Endothelial cell of umbilical vein (primary cell): ENCODE measurements around the gene PODXL2. TPM values are rescaled to one million over a fixed set of nuclear protein-coding genes. Genes with fewer than 3 reads are reported as not detected.

Experiments
- BruUV-seq: library from RNA; stranded (reverse); fragments of 400-500 nt; replicated peaks from 2 replicates; lab custom pipeline; 2021; lab: Mats Ljungman, UMichigan
- CTCF ChIA-PET: fragments of 300-600, 350-600 bp; sonication (Branson Sonifier 250); formaldehyde crosslinking; loops from one replicate; lab custom pipeline; 2021; ENCODE audit warnings: antibody characterized with exemption, inconsistent platforms; lab: Charles Lee
- POLR2A ChIA-PET: fragments of 300-600, 350-600 bp; sonication (Branson Sonifier 250); formaldehyde crosslinking; loops from one replicate; lab custom pipeline; 2021; ENCODE audit warnings: antibody characterized with exemption, inconsistent platforms; lab: Charles Lee
- DNase-seq: peaks from one replicate; pipeline ENCODE4 v3.0.0-alpha.2; 2011; ENCODE audit warnings: low read depth, low spot score
- FAIRE-seq: peaks from 2 replicates; lab custom pipeline; 2011; peaks lifted over from hg19 to GRCh38; lab: Jason Lieb, UNC
- H2AFZ ChIP-seq: 2 replicates; pipeline ENCODE4 v1.6.0; 2012; ENCODE audit warnings: low read depth, low read length, control low read depth, inconsistent platforms
- H3K27ac ChIP-seq: 2 replicates; pipeline ENCODE4 v1.5.1; 2011; ENCODE audit warnings: low read depth, mild to moderate bottlenecking, control low read depth, low read length, moderate library complexity; ENCODE audit not compliant: insufficient read depth
- H3K27me3 ChIP-seq, 2 experiments: 2 replicates each; pipeline versions ENCODE4 v1.6.0 to v1.6.1; 2011; ENCODE audit warnings: low read length in 2 of 2, mixed read lengths in 1 of 2; ENCODE audit not compliant: control insufficient read depth in 2 of 2, insufficient read depth in 2 of 2
- H3K36me3 ChIP-seq, 2 experiments: 2 replicates in 1 of 2; 3 replicates in 1 of 2; pipeline ENCODE4 v1.5.1; 2011; ENCODE audit warnings: low read length in 2 of 2, mild to moderate bottlenecking in 1 of 2, moderate library complexity in 1 of 2; ENCODE audit not compliant: control insufficient read depth in 2 of 2, insufficient read depth in 2 of 2; ENCODE audit errors: extremely low read depth in 1 of 2
- H3K4me1 ChIP-seq: 3 replicates; pipeline ENCODE4 v1.5.1; 2011; ENCODE audit warnings: mild to moderate bottlenecking, low read length; ENCODE audit not compliant: control insufficient read depth, insufficient read depth; ENCODE audit errors: extremely low read depth
- H3K4me2 ChIP-seq: 2 replicates; pipeline ENCODE4 v1.6.1; 2011; ENCODE audit warnings: low read length, control low read depth, mixed read lengths; ENCODE audit not compliant: insufficient read depth
- H3K4me3 ChIP-seq, 3 experiments: fragments of 200-600 bp in 1 of 3; sonication (generic), shearing (Covaris generic) in 1 of 3; replicated peaks in 1 of 3; 2 replicates each; pipeline ENCODE4 v1.5.1; 2011 to 2016; ENCODE audit warnings: control low read depth in 3 of 3, low read length in 3 of 3, mild to moderate bottlenecking in 2 of 3, inconsistent platforms in 1 of 3, low read depth in 1 of 3, moderate library complexity in 1 of 3; ENCODE audit not compliant: insufficient read depth in 1 of 3
- H3K79me2 ChIP-seq: 2 replicates; pipeline ENCODE4 v1.6.0; 2012; ENCODE audit warnings: low read length, inconsistent platforms; ENCODE audit not compliant: control insufficient read depth, insufficient read depth
- H3K9ac ChIP-seq: replicated peaks from 2 replicates; pipeline ENCODE3; 2011; ENCODE audit warnings: low read length, control low read depth; ENCODE audit not compliant: insufficient read depth; ENCODE audit errors: extremely low read depth
- H3K9me1 ChIP-seq: replicated peaks from 3 replicates; pipeline ENCODE4 v1.6.0; 2011; ENCODE audit warnings: mild to moderate bottlenecking, low read length; ENCODE audit not compliant: control insufficient read depth, insufficient read depth; ENCODE audit errors: extremely low read depth
- H3K9me3 ChIP-seq: replicated peaks from 2 replicates; pipeline ENCODE4 v1.5.1; 2012; ENCODE audit warnings: low read length, inconsistent platforms; ENCODE audit not compliant: control insufficient read depth, insufficient read depth
- H4K20me1 ChIP-seq: replicated peaks from 2 replicates; pipeline ENCODE3; 2011; ENCODE audit warnings: mild to moderate bottlenecking, low read length; ENCODE audit not compliant: control insufficient read depth, insufficient read depth; ENCODE audit errors: extremely low read depth
- GATA2 ChIP-seq: IDR thresholded peaks from 2 replicates; pipeline ENCODE4 v1.7.0; 2011; ENCODE audit warnings: low read depth, mild to moderate bottlenecking, moderate library complexity, mixed read lengths, low read length; ENCODE audit not compliant: insufficient read length, insufficient read depth
- JUN ChIP-seq: IDR thresholded peaks from 2 replicates; pipeline ENCODE4 v1.6.1; 2011; ENCODE audit warnings: borderline replicate concordance, low read depth; ENCODE audit not compliant: insufficient read length, insufficient read depth
- MYC ChIP-seq: IDR thresholded peaks from one replicate; pipeline ENCODE4 v1.6.1; 2011; ENCODE audit warnings: mild to moderate bottlenecking, low read depth, low read length
- POLR2A ChIP-seq: IDR thresholded peaks from 2 replicates; pipeline ENCODE4 v1.6.1; 2012; ENCODE audit warnings: low read depth, mild to moderate bottlenecking, control low read depth, low read length
- POLR2AphosphoS5 ChIP-seq: IDR thresholded peaks from 2 replicates; pipeline ENCODE4 v1.6.1; 2012; ENCODE audit warnings: low read depth, mild to moderate bottlenecking, control low read depth, low read length, moderate library complexity; ENCODE audit not compliant: insufficient read depth
- dilution Hi-C: fragments of 300-500 bp; cut with MboI; formaldehyde crosslinking; loops from one replicate; pipeline ENCODE4 v1.15.0; 2019; ENCODE audit warnings: low sequenced_read_pairs; ENCODE audit not compliant: extremely low pct_ligation_motif_present
- intact Hi-C: fragments of 100-400 bp; cut with micrococcal nuclease; formaldehyde crosslinking; loops from one replicate; pipeline ENCODE4 v1.10.0; 2022
- polyA plus RNA-seq, 4 experiments: library from polyadenylated mRNA; depleted of rRNA in 3 of 4; stranded (reverse) in 3 of 4; unstranded in 1 of 4; fragments of >200 nt; gene quantifications; 2 replicates each; pipeline versions ENCODE4 v1.2.1 to v1.2.3, GENCODE V29; 2011 to 2012; ENCODE audit warnings: missing spikeins in 1 of 4
- total RNA-seq: library from RNA; stranded (reverse); gene quantifications from 2 replicates; pipeline ENCODE4 v1.2.3, GENCODE V29; 2021
- TF ChIP-seq, protein P1 (sequence below): IDR thresholded peaks from 2 replicates; pipeline ENCODE4 v1.6.1; 2011; ENCODE audit not compliant: insufficient read depth, insufficient read length
- TF ChIP-seq, protein P2 (sequence below), 2 donors: IDR thresholded peaks; 1 replicate in 1 of 2; 2 replicates in 1 of 2; pipeline ENCODE4 v1.5.1; 2011; ENCODE audit warnings: low read length in 2 of 2, mild to moderate bottlenecking in 2 of 2, moderate library complexity in 2 of 2, control low read depth in 1 of 2, inconsistent platforms in 1 of 2, low read depth in 1 of 2; ENCODE audit not compliant: insufficient read depth in 1 of 2; ENCODE audit errors: extremely low read depth in 1 of 2

Gene PODXL2
- total and polyA plus RNA-seq, 2 donors (not counting 3 experiments of a cell fraction or from before 2014, with no cell fraction given), result 5.5 to 6.5 TPM

DNA sequence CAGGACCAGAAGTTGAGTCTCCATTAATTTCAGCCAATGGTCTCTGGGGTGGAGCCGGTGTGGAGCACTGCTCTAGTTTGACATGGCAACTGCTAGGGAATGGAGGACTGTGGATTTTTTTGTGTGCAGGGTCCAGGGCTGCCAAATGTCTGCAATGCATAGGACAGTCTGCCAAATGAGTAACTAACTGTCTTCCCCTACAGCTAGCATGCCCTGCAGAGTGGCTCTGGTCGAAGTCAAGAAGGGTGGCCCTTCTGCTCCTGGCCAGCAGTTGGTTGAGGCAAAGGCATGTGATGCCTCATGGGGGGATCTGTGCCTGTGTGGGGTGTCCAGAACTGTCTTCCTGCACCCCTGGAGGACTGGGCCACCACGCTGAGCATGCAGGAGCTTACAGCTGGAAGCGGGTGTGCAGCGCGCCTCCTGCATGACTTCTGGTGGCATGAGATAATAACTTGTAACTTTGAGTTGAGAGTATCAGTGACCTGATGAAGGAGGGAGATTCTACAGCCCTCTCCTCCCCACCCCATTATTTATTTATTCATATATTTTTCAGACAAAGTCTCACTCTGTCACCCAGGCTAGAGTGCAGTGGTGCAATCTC lies 43.1 kb upstream of the PODXL2 start:
- H3K4me1 ChIP-seq, result peaks cover 8% of the 10 kb centered on the region
- TF ChIP-seq, protein P1, sequence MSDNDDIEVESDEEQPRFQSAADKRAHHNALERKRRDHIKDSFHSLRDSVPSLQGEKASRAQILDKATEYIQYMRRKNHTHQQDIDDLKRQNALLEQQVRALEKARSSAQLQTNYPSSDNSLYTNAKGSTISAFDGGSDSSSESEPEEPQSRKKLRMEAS, result no peak
- no peak for TF ChIP-seq MYC
- no peak for TF ChIP-seq GATA2
- TF ChIP-seq POLR2A, result no peak
- TF ChIP-seq, protein P2, sequence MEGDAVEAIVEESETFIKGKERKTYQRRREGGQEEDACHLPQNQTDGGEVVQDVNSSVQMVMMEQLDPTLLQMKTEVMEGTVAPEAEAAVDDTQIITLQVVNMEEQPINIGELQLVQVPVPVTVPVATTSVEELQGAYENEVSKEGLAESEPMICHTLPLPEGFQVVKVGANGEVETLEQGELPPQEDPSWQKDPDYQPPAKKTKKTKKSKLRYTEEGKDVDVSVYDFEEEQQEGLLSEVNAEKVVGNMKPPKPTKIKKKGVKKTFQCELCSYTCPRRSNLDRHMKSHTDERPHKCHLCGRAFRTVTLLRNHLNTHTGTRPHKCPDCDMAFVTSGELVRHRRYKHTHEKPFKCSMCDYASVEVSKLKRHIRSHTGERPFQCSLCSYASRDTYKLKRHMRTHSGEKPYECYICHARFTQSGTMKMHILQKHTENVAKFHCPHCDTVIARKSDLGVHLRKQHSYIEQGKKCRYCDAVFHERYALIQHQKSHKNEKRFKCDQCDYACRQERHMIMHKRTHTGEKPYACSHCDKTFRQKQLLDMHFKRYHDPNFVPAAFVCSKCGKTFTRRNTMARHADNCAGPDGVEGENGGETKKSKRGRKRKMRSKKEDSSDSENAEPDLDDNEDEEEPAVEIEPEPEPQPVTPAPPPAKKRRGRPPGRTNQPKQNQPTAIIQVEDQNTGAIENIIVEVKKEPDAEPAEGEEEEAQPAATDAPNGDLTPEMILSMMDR (IDR thresholded peaks at IDR 0.05; ENCODE audit: extremely low read depth in 1 of 2, insufficient read depth in 1 of 2, low read depth in 1 of 2, low read length in 2 of 2), result no peak
- no peak for TF ChIP-seq POLR2AphosphoS5
- no peak for TF ChIP-seq JUN
- H2AFZ ChIP-seq, result no peak overlapping the region
- no peaks in the 10 kb centered on the region for H3K9me1 ChIP-seq
- no peak overlapping the region for H3K4me2 ChIP-seq
- no peak overlapping the region for H3K9ac ChIP-seq
- dilution Hi-C loops (no loop called here), intact Hi-C loops (no loop called here)
- ChIA-PET POLR2A (no interaction called here), CTCF (interaction anchor here (9.2 kb wide), 1 partner anchor 11 kb away, joined by 108 read pairs; no protein-coding TSS in a partner anchor)
- peaks cover 51% of the 10 kb centered on the region for H3K79me2 ChIP-seq
- no peak for FAIRE-seq
- no peaks in the 10 kb centered on the region for H3K27me3 ChIP-seq
- no peak overlapping the region for H3K27ac ChIP-seq
- no peak overlapping the region for H3K4me3 ChIP-seq
- H4K20me1 ChIP-seq, result no peaks in the 10 kb centered on the region
- no TSS peak for BruUV-seq
- no peaks in the 10 kb centered on the region for H3K36me3 ChIP-seq
- no peaks in the 10 kb centered on the region for H3K9me3 ChIP-seq
- DNase-seq, result no peak
